ENCODE results near the gene RHOT2.

GRCh38 chr16:651844-652243 lies 16.1 kb upstream of the RHOT2 start:
- TF ChIP-seq POLR2A (IDR thresholded peaks at IDR 0.05) (no peak), EP300 (IDR thresholded peaks at IDR 0.05) (no peak)
